Skeletal muscle tissue (tissue), 4 donors: ENCODE results near the gene HNRNPA0. TPM values are rescaled to one million over a fixed set of nuclear protein-coding genes. Genes with fewer than 3 reads are reported as not detected.

Source experiments
- H3K27ac ChIP-seq: one replicate; pipeline ENCODE4 v1.7.0; 2013; ENCODE audit warnings: mild to moderate bottlenecking, low read depth, low read length, inconsistent platforms
- H3K27me3 ChIP-seq, 3 donors: one replicate each; pipeline ENCODE4 v1.7.0; 2013; ENCODE audit warnings: low read length in 3 of 3; ENCODE audit not compliant: control insufficient read depth in 3 of 3, insufficient read depth in 3 of 3
- H3K36me3 ChIP-seq, 3 donors: one replicate each; pipeline ENCODE4 v1.7.0; 2013; ENCODE audit warnings: low read length in 3 of 3; ENCODE audit not compliant: control insufficient read depth in 3 of 3, insufficient read depth in 3 of 3
- H3K4me1 ChIP-seq, 3 donors: one replicate each; pipeline ENCODE4 v1.7.0; 2013; ENCODE audit warnings: low read length in 3 of 3, mild to moderate bottlenecking in 3 of 3; ENCODE audit not compliant: control insufficient read depth in 3 of 3, insufficient read depth in 3 of 3
- H3K4me3 ChIP-seq, 3 donors: one replicate each; pipeline ENCODE4 v1.7.0; 2013; ENCODE audit warnings: low read length in 3 of 3
- H3K9ac ChIP-seq, 3 donors: one replicate each; pipeline ENCODE4 v1.7.0; 2013; ENCODE audit warnings: low read length in 3 of 3, mild to moderate bottlenecking in 3 of 3, moderate library complexity in 2 of 3, low read depth in 1 of 3
- H3K9me3 ChIP-seq, 3 donors: one replicate each; pipeline ENCODE4 v1.7.0; 2013; ENCODE audit warnings: low read length in 3 of 3; ENCODE audit not compliant: control insufficient read depth in 3 of 3
- total RNA-seq: library from RNA; depleted of rRNA; stranded (reverse); fragments of >200 nt; gene quantifications from one replicate; pipeline ENCODE4 v1.2.3, GENCODE V29; 2014
- donor health status: Osteomylitis.

The HNRNPA0 gene
- total RNA-seq, 1 donor from 2014 or later, result 18.8 TPM

DNA sequence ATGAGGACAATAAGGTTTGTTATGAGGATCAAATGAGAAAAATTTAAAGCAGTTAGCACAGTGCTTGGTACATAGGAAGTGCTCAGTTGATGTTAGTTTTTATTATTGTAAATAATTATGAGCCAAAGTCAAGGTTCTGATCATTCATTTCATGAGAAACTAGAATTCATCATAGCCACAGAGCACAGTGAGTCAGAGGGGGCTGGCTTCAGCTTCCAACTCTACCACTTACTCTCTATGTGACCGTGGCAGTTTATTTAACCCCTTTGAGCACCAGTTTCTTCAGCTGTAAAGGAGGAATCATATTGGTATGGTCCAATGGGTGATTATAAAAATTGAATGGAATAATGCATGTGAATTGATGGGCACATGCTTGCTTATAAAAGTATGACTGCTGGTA, 57.7 kb downstream of the HNRNPA0 start:
- H3K27ac ChIP-seq, result peak overlapping the region; percentile 9

DNA sequence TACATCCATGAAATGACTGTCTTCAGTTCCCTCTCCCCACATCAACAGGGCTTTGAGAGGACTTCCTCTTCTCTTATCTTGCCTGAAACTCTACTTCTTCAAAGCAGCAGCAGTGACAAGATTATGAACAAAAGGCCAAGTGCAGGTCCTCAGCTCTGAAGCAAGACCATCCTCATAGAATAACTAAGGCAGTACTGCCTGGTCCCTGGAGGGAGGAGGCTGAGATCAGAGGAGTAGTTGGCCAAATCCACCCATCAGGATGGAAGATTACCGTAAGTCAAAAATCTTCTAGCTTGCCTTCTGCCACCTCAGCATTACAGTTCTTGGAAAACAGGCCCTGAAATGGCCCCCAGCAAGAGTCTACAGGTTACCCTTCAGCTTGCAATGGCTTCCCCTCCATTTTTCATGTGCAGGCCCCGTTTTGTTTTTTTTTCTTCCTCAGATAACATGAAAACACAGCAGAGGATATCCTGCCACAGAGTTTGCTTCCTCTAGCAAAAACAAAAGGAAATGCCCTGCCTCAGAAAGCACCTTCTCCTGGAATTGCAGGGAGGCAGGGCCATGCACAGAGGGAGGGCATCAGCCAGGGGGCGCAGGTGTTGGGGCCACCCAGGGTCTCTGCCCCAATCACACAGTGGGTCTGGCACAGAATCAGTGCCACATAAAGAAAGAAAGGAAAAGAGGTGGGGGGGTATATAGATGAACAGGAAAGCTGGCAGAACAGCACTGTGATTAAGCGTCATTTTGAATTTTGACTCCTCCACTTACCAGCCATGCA, 58.3 kb downstream of the HNRNPA0 start:
- Histone ChIP-seq H3K36me3 (peaks cover 0 to 3% (median 1%) of the 10 kb centered on the region in 3 donors), H3K4me3 (no peak overlapping the region), H3K9ac (no peak overlapping the region), H3K4me1 (peaks cover 8 to 24% (median 20%) of the 10 kb centered on the region in 3 donors), H3K9me3 (no peaks in the 10 kb centered on the region), H3K27ac (peak overlapping the region; percentile 9), H3K27me3 (no peaks in the 10 kb centered on the region)

More for the DNA sequence above, 57.7 kb downstream of the HNRNPA0 start:
- no peak overlapping the region for H3K4me3 ChIP-seq
- peaks cover 0 to 3% (median 0%) of the 10 kb centered on the region in 3 donors for H3K36me3 ChIP-seq
- no peaks in the 10 kb centered on the region for H3K27me3 ChIP-seq
- peaks cover 8 to 24% (median 20%) of the 10 kb centered on the region in 3 donors for H3K4me1 ChIP-seq
- no peak overlapping the region for H3K9ac ChIP-seq
- no peaks in the 10 kb centered on the region for H3K9me3 ChIP-seq

Other genes with a start within 250 kb of the HNRNPA0 start
- 4.2 TPM for gene KLHL3, start 18.3 kb downstream of the HNRNPA0 start, total RNA-seq
- gene MYOT, start 113.5 kb upstream of the HNRNPA0 start, total RNA-seq, result 54.8 TPM
- gene PKD2L2, start 135.1 kb upstream of the HNRNPA0 start, total RNA-seq, result 2.6 TPM